ENCODE results near the gene FRMD4B. TPM values are rescaled to one million over a fixed set of nuclear protein-coding genes. Genes with fewer than 3 reads are reported as not detected.

FRMD4B gene
- total and polyA plus RNA-seq, 2 donors (not counting 3 experiments of a cell fraction or from before 2014, with no cell fraction given): 66.4 to 89.7 TPM

- no peak overlapping the region for H3K9ac ChIP-seq (replicated peaks; ENCODE audit: extremely low read depth, insufficient read depth, low read length)
- H2AFZ ChIP-seq (ENCODE audit: low read depth, low read length): no peak overlapping the region
- CTCF ChIA-PET: interaction anchor here (0.9 to 1.5 kb wide), 4 partner anchors 14 to 130 kb away, joined by 3 read pairs; no protein-coding TSS in a partner anchor
- DNase-seq (ENCODE audit: low read depth, low spot score) (no peak), FAIRE-seq (no peak)
- no peaks in the 10 kb centered on the region for H3K9me3 ChIP-seq (replicated peaks; ENCODE audit: control insufficient read depth, insufficient read depth, low read length)
- H3K9me1 ChIP-seq (replicated peaks; ENCODE audit: control insufficient read depth, extremely low read depth, insufficient read depth, low read length): no peaks in the 10 kb centered on the region
- H3K4me3 ChIP-seq (replicated peaks in 1 of 3; ENCODE audit: insufficient read depth in 1 of 3, low read depth in 1 of 3, low read length in 3 of 3): no peak overlapping the region
- H3K27me3 ChIP-seq (ENCODE audit: control insufficient read depth in 2 of 2, insufficient read depth in 2 of 2, low read length in 2 of 2): no peaks in the 10 kb centered on the region
- no peak for TF ChIP-seq POLR2A (IDR thresholded peaks at IDR 0.05; ENCODE audit: low read depth, low read length)
- no peaks in the 10 kb centered on the region for H3K79me2 ChIP-seq (ENCODE audit: control insufficient read depth, insufficient read depth, low read length)
- no TSS peak for BruUV-seq (replicated peaks)
- peaks cover 32% of the 10 kb centered on the region for H3K4me1 ChIP-seq (ENCODE audit: control insufficient read depth, extremely low read depth, insufficient read depth, low read length)
- H4K20me1 ChIP-seq (replicated peaks; ENCODE audit: control insufficient read depth, extremely low read depth, insufficient read depth, low read length): no peaks in the 10 kb centered on the region
- H3K4me2 ChIP-seq (ENCODE audit: insufficient read depth, low read length): no peak overlapping the region
- intact Hi-C loops (cut with micrococcal nuclease) (no loop called here), dilution Hi-C loops (cut with MboI; ENCODE audit: extremely low pct_ligation_motif_present, low sequenced_read_pairs) (no loop called here)
- H3K27ac ChIP-seq (ENCODE audit: insufficient read depth, low read depth, low read length): no peak overlapping the region
- H3K36me3 ChIP-seq (ENCODE audit: control insufficient read depth in 2 of 2, extremely low read depth in 1 of 2, insufficient read depth in 2 of 2, low read length in 2 of 2): peaks cover 6 to 13% of the 10 kb centered on the region in 2 experiments
- POLR2A ChIA-PET: no interaction called here
These were observed 93.7 kb downstream of the FRMD4B start for GRCh38 chr3:69292185-69292584.

DNA sequence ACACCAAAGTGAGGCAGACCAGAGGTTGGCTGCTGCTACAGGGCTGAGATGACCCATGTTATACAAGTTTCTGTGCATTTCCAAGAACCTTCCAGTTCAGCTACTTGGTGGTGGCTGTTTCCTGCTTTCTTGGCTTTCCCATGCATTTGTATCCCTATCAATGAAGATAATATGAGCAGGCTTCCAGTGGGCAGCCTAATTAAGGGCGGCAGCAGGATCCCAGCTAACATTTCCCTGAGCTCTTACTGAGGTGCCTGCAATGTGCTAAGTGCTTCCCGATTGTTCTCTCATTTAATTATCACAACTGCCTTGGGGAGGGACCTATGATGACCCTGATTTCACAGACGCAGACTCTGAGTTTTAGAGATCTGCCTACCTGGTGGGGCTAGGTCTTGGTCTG lies 95.5 kb downstream of the FRMD4B start:
- dilution Hi-C loops (cut with MboI; ENCODE audit: extremely low pct_ligation_motif_present, low sequenced_read_pairs): no loop called here
- CTCF ChIA-PET: interaction anchor here (1.3 to 3.6 kb wide), 5 partner anchors 15 to 129 kb away, joined by 3 to 39 read pairs (median 5); no protein-coding TSS in a partner anchor
- Histone ChIP-seq H3K27me3 (ENCODE audit: control insufficient read depth in 2 of 2, insufficient read depth in 2 of 2, low read length in 2 of 2) (no peaks in the 10 kb centered on the region), H3K4me1 (ENCODE audit: control insufficient read depth, extremely low read depth, insufficient read depth, low read length) (peaks cover 32% of the 10 kb centered on the region), H2AFZ (ENCODE audit: low read depth, low read length) (no peak overlapping the region), H4K20me1 (replicated peaks; ENCODE audit: control insufficient read depth, extremely low read depth, insufficient read depth, low read length) (no peaks in the 10 kb centered on the region), H3K9me1 (replicated peaks; ENCODE audit: control insufficient read depth, extremely low read depth, insufficient read depth, low read length) (no peaks in the 10 kb centered on the region), H3K36me3 (ENCODE audit: control insufficient read depth in 2 of 2, extremely low read depth in 1 of 2, insufficient read depth in 2 of 2, low read length in 2 of 2) (peaks cover 0 to 9% of the 10 kb centered on the region in 2 experiments), H3K9ac (replicated peaks; ENCODE audit: extremely low read depth, insufficient read depth, low read length) (no peak overlapping the region), H3K4me3 (replicated peaks in 1 of 3; ENCODE audit: insufficient read depth in 1 of 3, low read depth in 1 of 3, low read length in 3 of 3) (no peak overlapping the region), H3K79me2 (ENCODE audit: control insufficient read depth, insufficient read depth, low read length) (no peaks in the 10 kb centered on the region), H3K27ac (ENCODE audit: insufficient read depth, low read depth, low read length) (peak overlapping the region; percentile 56), H3K4me2 (ENCODE audit: insufficient read depth, low read length) (no peak overlapping the region), H3K9me3 (replicated peaks; ENCODE audit: control insufficient read depth, insufficient read depth, low read length) (no peaks in the 10 kb centered on the region)
- no peak for DNase-seq (ENCODE audit: low read depth, low spot score)
- POLR2A ChIA-PET: no interaction called here
- intact Hi-C loops (cut with micrococcal nuclease): no loop called here
- BruUV-seq (replicated peaks): no TSS peak
- FAIRE-seq: no peak
- TF ChIP-seq CTCF (IDR thresholded peaks at IDR 0.05; ENCODE audit: extremely low read depth in 1 of 2, insufficient read depth in 1 of 2, low read depth in 1 of 2, low read length in 2 of 2) (no peak), GATA2 (IDR thresholded peaks at IDR 0.05; ENCODE audit: insufficient read depth, insufficient read length, low read depth, low read length) (no peak), EZH2 (IDR thresholded peaks at IDR 0.05; ENCODE audit: borderline replicate concordance, low read depth, low read length, severe bottlenecking) (no peak), JUN (IDR thresholded peaks at IDR 0.05; ENCODE audit: borderline replicate concordance, insufficient read depth, insufficient read length, low read depth) (no peak), FOS (IDR thresholded peaks at IDR 0.05; ENCODE audit: borderline replicate concordance, insufficient read depth, low read length) (no peak), POLR2A (IDR thresholded peaks at IDR 0.05; ENCODE audit: low read depth, low read length) (no peak), POLR2AphosphoS5 (IDR thresholded peaks at IDR 0.05; ENCODE audit: insufficient read depth, low read depth, low read length) (no peak), MYC (IDR thresholded peaks at IDR 0.05; ENCODE audit: low read depth, low read length) (no peak)
- TF ChIP-seq, protein P1, sequence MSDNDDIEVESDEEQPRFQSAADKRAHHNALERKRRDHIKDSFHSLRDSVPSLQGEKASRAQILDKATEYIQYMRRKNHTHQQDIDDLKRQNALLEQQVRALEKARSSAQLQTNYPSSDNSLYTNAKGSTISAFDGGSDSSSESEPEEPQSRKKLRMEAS (IDR thresholded peaks at IDR 0.05; ENCODE audit: insufficient read depth, insufficient read length): no peak

Measured in endothelial cell of umbilical vein (primary cell).